ENCODE results near the gene RPEL1. TPM values are rescaled to one million over a fixed set of nuclear protein-coding genes. Genes with fewer than 3 reads are reported as not detected.

RPEL1 gene
- total and polyA plus RNA-seq, 2 experiments from 2014 or later, result 0.10 TPM; not detected in 1

GRCh38 chr10:103276896-103277712, 31.4 kb downstream of the RPEL1 start, which contains the start of gene INA:
Gene INA, plus strand, starts transcription at chr10:103277138. Its CDS starts 74 bp downstream, at chr10:103277212.
- H3K79me2 ChIP-seq, result no peaks in the 10 kb centered on the region
- WGBS (ENCODE audit: low lambda C conversion rate, missing lambda C conversion rate), result 2% methylated on average over 65 of the region's 105 CpGs
- peaks cover 67% of the 10 kb centered on the region for H3K27me3 ChIP-seq
- no peaks in the 10 kb centered on the region for H3K4me1 ChIP-seq (ENCODE audit: insufficient read depth)
- H3K4me3 ChIP-seq, result peak within 1 kb of the TSS; percentile 16
- no peaks in the 10 kb centered on the region for H3K9me2 ChIP-seq (replicated peaks; ENCODE audit: insufficient read depth)
- peak within 1 kb of the TSS; percentile 71 for H2AFZ ChIP-seq
- H3K9me3 ChIP-seq (ENCODE audit: low read depth), result no peaks in the 10 kb centered on the region
- H3K27ac ChIP-seq, result no peak within 1 kb of the TSS
- TF ChIP-seq EZH2 (IDR thresholded peaks at IDR 0.05; ENCODE audit: borderline replicate concordance), result peak; percentile 76
- TF ChIP-seq, protein P1, sequence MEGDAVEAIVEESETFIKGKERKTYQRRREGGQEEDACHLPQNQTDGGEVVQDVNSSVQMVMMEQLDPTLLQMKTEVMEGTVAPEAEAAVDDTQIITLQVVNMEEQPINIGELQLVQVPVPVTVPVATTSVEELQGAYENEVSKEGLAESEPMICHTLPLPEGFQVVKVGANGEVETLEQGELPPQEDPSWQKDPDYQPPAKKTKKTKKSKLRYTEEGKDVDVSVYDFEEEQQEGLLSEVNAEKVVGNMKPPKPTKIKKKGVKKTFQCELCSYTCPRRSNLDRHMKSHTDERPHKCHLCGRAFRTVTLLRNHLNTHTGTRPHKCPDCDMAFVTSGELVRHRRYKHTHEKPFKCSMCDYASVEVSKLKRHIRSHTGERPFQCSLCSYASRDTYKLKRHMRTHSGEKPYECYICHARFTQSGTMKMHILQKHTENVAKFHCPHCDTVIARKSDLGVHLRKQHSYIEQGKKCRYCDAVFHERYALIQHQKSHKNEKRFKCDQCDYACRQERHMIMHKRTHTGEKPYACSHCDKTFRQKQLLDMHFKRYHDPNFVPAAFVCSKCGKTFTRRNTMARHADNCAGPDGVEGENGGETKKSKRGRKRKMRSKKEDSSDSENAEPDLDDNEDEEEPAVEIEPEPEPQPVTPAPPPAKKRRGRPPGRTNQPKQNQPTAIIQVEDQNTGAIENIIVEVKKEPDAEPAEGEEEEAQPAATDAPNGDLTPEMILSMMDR (IDR thresholded peaks at IDR 0.05; ENCODE audit: poor library complexity), result no peak
- TF ChIP-seq EZH2phosphoT487 (IDR thresholded peaks at IDR 0.05; ENCODE audit: low read depth, severe bottlenecking, unreplicated experiment), result no peak
- peak; percentile 67 for DNase-seq (ENCODE audit: low spot score)
- no peaks in the 10 kb centered on the region for H4K20me1 ChIP-seq (ENCODE audit: insufficient read depth, poor library complexity, severe bottlenecking)
- peak within 1 kb of the TSS; percentile 90 for H3K4me2 ChIP-seq
- no peaks in the 10 kb centered on the region for H3K36me3 ChIP-seq (replicated peaks; ENCODE audit: insufficient read depth, low read depth)

GRCh38 chr10:103277713-103278536, 32.2 kb downstream of the RPEL1 start:
- H3K9me2 ChIP-seq (replicated peaks; ENCODE audit: insufficient read depth), result no peaks in the 10 kb centered on the region
- no peak overlapping the region for H3K27ac ChIP-seq
- no peak overlapping the region for H2AFZ ChIP-seq
- peaks cover 70% of the 10 kb centered on the region for H3K27me3 ChIP-seq
- H3K9me3 ChIP-seq (ENCODE audit: low read depth), result no peaks in the 10 kb centered on the region
- TF ChIP-seq EZH2phosphoT487 (IDR thresholded peaks at IDR 0.05; ENCODE audit: low read depth, severe bottlenecking, unreplicated experiment), result no peak
- peak; percentile 18 for TF ChIP-seq EZH2 (IDR thresholded peaks at IDR 0.05; ENCODE audit: borderline replicate concordance)
- 15% methylated on average over 73 of the region's 76 CpGs for WGBS (ENCODE audit: low lambda C conversion rate, missing lambda C conversion rate)
- no peak for DNase-seq (ENCODE audit: low spot score)
- peak overlapping the region; percentile 90 for H3K4me2 ChIP-seq
- H3K36me3 ChIP-seq (replicated peaks; ENCODE audit: insufficient read depth, low read depth), result no peaks in the 10 kb centered on the region
- no peaks in the 10 kb centered on the region for H3K4me1 ChIP-seq (ENCODE audit: insufficient read depth)
- no peaks in the 10 kb centered on the region for H3K79me2 ChIP-seq
- H3K4me3 ChIP-seq, result no peak overlapping the region
- no peaks in the 10 kb centered on the region for H4K20me1 ChIP-seq (ENCODE audit: insufficient read depth, poor library complexity, severe bottlenecking)

DNA sequence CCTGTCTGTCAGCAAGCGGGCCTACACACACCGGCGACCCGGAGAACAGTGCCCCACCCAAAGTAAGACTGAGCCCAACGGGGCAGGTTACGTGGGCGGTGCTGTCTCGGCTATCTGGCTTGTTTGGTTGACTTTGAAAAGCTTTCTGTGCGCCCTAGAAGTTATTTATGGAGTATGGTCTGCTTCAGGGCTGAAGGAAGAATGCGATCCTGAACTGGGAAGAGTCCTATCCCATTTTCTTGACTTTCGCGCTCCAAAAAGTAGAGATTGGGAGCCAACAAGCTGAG, 32.8 kb downstream of the RPEL1 start:
- no peaks in the 10 kb centered on the region for H3K79me2 ChIP-seq
- H3K36me3 ChIP-seq (replicated peaks; ENCODE audit: insufficient read depth, low read depth), result no peaks in the 10 kb centered on the region
- no peaks in the 10 kb centered on the region for H3K4me1 ChIP-seq (ENCODE audit: insufficient read depth)
- H3K27ac ChIP-seq, result no peak overlapping the region
- WGBS (ENCODE audit: low lambda C conversion rate, missing lambda C conversion rate), result 50% methylated on average over 12 of the region's 12 CpGs
- H4K20me1 ChIP-seq (ENCODE audit: insufficient read depth, poor library complexity, severe bottlenecking), result no peaks in the 10 kb centered on the region
- no peak overlapping the region for H3K4me3 ChIP-seq
- no peak overlapping the region for H2AFZ ChIP-seq
- TF ChIP-seq, protein P1 (IDR thresholded peaks at IDR 0.05; ENCODE audit: poor library complexity), result no peak
- TF ChIP-seq EZH2phosphoT487 (IDR thresholded peaks at IDR 0.05; ENCODE audit: low read depth, severe bottlenecking, unreplicated experiment), result no peak
- TF ChIP-seq EZH2 (IDR thresholded peaks at IDR 0.05; ENCODE audit: borderline replicate concordance), result no peak
- DNase-seq (ENCODE audit: low spot score), result no peak
- no peaks in the 10 kb centered on the region for H3K9me3 ChIP-seq (ENCODE audit: low read depth)
- H3K27me3 ChIP-seq, result peaks cover 70% of the 10 kb centered on the region
- H3K4me2 ChIP-seq, result no peak overlapping the region
- no peaks in the 10 kb centered on the region for H3K9me2 ChIP-seq (replicated peaks; ENCODE audit: insufficient read depth)
